MM.1S (cell line): Measurements from ENCODE around the gene RAPGEF3.

Source experiments
- DNase-seq: peaks from one replicate; pipeline ENCODE4 v3.0.0-alpha.2; 2015
- H2AFZ ChIP-seq: fragments of 300-600 bp; sonication (generic); 2 replicates; pipeline ENCODE4 v1.6.0; 2016; ENCODE audit warnings: antibody characterized with exemption, low read length
- H3F3A ChIP-seq: fragments of 300-600 bp; sonication (generic); 2 replicates; pipeline ENCODE4 v1.6.1; 2016; ENCODE audit warnings: mild to moderate bottlenecking, antibody characterized with exemption, low read length, moderate library complexity, mixed read lengths; ENCODE audit not compliant: insufficient read depth
- H3K27ac ChIP-seq: fragments of 300-600 bp; sonication (generic); 2 replicates; pipeline ENCODE4 v1.5.1; 2016; ENCODE audit warnings: mild to moderate bottlenecking, low read length
- H3K27me3 ChIP-seq: fragments of 300-600 bp; sonication (generic); replicated peaks from 2 replicates; pipeline ENCODE4 v1.6.0; 2016; ENCODE audit warnings: low read length; ENCODE audit not compliant: insufficient read depth
- H3K36me3 ChIP-seq: fragments of 300-600 bp; sonication (generic); replicated peaks from 2 replicates; pipeline ENCODE4 v1.6.1; 2016; ENCODE audit warnings: mild to moderate bottlenecking, low read length, mixed read lengths; ENCODE audit not compliant: insufficient read depth
- H3K4me1 ChIP-seq: fragments of 300-600 bp; sonication (generic); 2 replicates; pipeline ENCODE4 v1.6.1; 2016; ENCODE audit warnings: low read length, mixed read lengths
- H3K4me2 ChIP-seq: fragments of 300-600 bp; sonication (generic); 2 replicates; pipeline ENCODE4 v1.6.0; 2016; ENCODE audit warnings: low read depth, low read length
- H3K4me3 ChIP-seq: fragments of 300-600 bp; sonication (generic); 2 replicates; pipeline ENCODE4 v1.5.1; 2016; ENCODE audit warnings: low read length, mixed read lengths
- H3K79me2 ChIP-seq: fragments of 300-600 bp; sonication (generic); 2 replicates; pipeline ENCODE4 v1.6.1; 2016; ENCODE audit warnings: mixed run types, low read length, mixed read lengths
- H3K9ac ChIP-seq: fragments of 300-600 bp; sonication (generic); 2 replicates; pipeline ENCODE4 v1.6.1; 2016; ENCODE audit warnings: low read length, mixed read lengths
- H3K9me2 ChIP-seq: fragments of 300-600 bp; sonication (generic); replicated peaks from 2 replicates; pipeline ENCODE4 v1.6.1; 2016; ENCODE audit warnings: mild to moderate bottlenecking, low read length, mixed read lengths; ENCODE audit not compliant: insufficient read depth
- H3K9me3 ChIP-seq: fragments of 300-600 bp; sonication (generic); replicated peaks from 2 replicates; pipeline ENCODE4 v1.6.1; 2016; ENCODE audit warnings: mild to moderate bottlenecking, low read length, mixed read lengths; ENCODE audit not compliant: insufficient read depth
- H4K20me1 ChIP-seq: fragments of 300-600 bp; sonication (generic); 2 replicates; pipeline ENCODE4 v1.6.1; 2016; ENCODE audit warnings: mild to moderate bottlenecking, low read length, moderate library complexity, mixed read lengths; ENCODE audit not compliant: insufficient read depth
- EZH2 ChIP-seq: fragments of 300-600 bp; sonication (generic); optimal IDR thresholded peaks from 2 replicates; pipeline ENCODE3; 2017; ENCODE audit warnings: low read depth, mild to moderate bottlenecking, antibody characterized with exemption, low read length, mixed read lengths
- EZH2phosphoT487 ChIP-seq: fragments of 300-600 bp; sonication (generic); IDR thresholded peaks from 2 replicates; pipeline ENCODE4 v1.6.1; 2018; ENCODE audit warnings: antibody characterized with exemption, low read length
- TF ChIP-seq, protein P1 (sequence below): fragments of 300-600 bp; sonication (generic); IDR thresholded peaks from 2 replicates; pipeline ENCODE4 v1.5.1; 2016; ENCODE audit warnings: antibody characterized with exemption, low read length, mixed read lengths

RAPGEF3 gene

DNA sequence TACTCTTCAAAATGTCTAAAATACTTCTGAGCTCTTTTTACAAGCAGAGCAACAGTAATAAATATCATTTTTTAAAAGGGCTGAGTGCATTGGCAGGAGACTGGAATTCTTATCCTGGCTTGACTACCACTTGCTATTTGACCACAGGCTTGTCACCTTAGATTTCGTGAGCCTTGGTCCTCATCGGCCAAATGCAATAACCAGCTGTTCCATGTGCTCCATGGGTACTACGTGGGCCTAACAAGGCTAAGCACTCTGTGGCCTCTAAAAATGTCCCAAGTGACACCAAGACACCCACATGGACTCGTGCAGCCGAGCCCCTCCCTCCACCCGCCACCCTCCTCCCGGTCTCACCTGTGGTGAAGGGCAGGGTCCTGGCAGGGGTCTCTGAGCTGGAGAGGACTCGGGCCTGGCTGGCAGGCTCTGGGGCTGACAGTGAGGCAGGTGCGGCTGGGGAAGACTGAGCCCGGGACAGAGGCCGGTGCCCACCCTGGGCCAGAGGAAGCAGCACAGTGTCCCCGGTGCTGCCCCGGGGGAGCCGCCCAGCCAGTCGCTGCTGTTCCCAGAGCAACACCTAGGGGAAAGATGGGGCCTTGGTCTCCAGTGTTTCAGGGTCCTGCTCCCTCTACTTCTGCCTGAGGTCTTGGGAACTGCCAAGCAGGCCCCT is 34.5 kb upstream of the RAPGEF3 start:
- H3K4me3 ChIP-seq: no peak overlapping the region
- H3K4me2 ChIP-seq: no peak overlapping the region
- H3K9me2 ChIP-seq: no peaks in the 10 kb centered on the region
- H2AFZ ChIP-seq: no peak overlapping the region
- no peaks in the 10 kb centered on the region for H3K36me3 ChIP-seq
- no peak for DNase-seq
- H3K27ac ChIP-seq: no peak overlapping the region
- no peaks in the 10 kb centered on the region for H3K4me1 ChIP-seq
- no peaks in the 10 kb centered on the region for H3K9me3 ChIP-seq
- no peaks in the 10 kb centered on the region for H4K20me1 ChIP-seq
- TF ChIP-seq, protein P1, sequence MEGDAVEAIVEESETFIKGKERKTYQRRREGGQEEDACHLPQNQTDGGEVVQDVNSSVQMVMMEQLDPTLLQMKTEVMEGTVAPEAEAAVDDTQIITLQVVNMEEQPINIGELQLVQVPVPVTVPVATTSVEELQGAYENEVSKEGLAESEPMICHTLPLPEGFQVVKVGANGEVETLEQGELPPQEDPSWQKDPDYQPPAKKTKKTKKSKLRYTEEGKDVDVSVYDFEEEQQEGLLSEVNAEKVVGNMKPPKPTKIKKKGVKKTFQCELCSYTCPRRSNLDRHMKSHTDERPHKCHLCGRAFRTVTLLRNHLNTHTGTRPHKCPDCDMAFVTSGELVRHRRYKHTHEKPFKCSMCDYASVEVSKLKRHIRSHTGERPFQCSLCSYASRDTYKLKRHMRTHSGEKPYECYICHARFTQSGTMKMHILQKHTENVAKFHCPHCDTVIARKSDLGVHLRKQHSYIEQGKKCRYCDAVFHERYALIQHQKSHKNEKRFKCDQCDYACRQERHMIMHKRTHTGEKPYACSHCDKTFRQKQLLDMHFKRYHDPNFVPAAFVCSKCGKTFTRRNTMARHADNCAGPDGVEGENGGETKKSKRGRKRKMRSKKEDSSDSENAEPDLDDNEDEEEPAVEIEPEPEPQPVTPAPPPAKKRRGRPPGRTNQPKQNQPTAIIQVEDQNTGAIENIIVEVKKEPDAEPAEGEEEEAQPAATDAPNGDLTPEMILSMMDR: no peak
- no peak for TF ChIP-seq EZH2
- no peaks in the 10 kb centered on the region for H3K27me3 ChIP-seq
- H3F3A ChIP-seq: no peaks in the 10 kb centered on the region
- no peak overlapping the region for H3K9ac ChIP-seq
- H3K79me2 ChIP-seq: peaks cover 14% of the 10 kb centered on the region; the same call in 1 of the 2 replicates

DNA sequence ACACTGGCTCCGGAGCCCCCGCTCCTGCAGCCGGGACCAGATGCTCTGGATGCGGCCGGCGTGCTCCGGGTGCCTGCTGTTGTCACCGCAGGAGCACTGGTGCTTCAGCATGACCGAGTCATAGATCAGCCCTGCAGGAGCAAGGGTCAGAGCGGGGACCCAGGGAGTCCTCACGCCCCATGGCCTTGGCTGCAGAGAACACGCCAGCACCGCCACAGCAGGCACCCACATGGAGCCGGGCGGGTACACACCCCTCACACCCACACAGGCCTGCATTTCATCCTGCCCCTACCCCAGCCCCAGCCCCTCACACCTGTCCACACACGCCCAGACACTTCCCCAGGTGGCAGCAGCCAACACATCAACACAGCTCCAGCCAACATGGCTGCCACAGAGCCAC is 33.2 kb upstream of the RAPGEF3 start:
- Histone ChIP-seq H3F3A (no peaks in the 10 kb centered on the region), H3K9me3 (no peaks in the 10 kb centered on the region), H3K4me3 (no peak overlapping the region), H3K36me3 (no peaks in the 10 kb centered on the region), H3K27me3 (no peaks in the 10 kb centered on the region), H3K4me2 (no peak overlapping the region), H4K20me1 (no peaks in the 10 kb centered on the region), H3K4me1 (no peaks in the 10 kb centered on the region), H2AFZ (no peak overlapping the region), H3K27ac (no peak overlapping the region), H3K79me2 (peaks cover 14% of the 10 kb centered on the region; the same call in 1 of the 2 replicates), H3K9me2 (no peaks in the 10 kb centered on the region), H3K9ac (no peak overlapping the region)
- TF ChIP-seq EZH2 (no peak), EZH2phosphoT487 (no peak)
- TF ChIP-seq, protein P1: no peak
- no peak for DNase-seq

DNA sequence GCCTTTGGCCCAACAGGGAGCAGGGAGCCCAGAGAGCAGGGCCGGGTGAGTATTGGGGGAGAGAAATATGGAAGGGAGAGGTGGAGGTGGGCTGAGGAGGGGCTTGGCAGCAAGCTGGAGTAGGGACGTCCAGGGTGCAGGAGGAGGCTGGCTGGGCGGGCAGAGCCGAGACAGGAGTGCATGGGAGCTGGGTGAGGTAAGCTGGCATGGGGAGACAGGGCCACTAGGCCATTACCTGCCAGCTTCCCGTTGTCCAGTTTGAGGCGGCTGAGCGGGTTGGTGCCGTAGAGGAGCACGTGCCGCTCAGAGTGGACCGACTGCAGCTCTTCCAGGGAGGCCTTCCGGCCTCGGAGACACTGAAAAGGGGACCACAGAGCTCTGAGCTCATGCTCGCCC is 32.7 kb upstream of the RAPGEF3 start:
- Histone ChIP-seq H3K4me2 (no peak overlapping the region), H3F3A (no peaks in the 10 kb centered on the region), H3K4me1 (no peaks in the 10 kb centered on the region), H3K9me2 (no peaks in the 10 kb centered on the region), H3K36me3 (no peaks in the 10 kb centered on the region), H3K79me2 (0 out of 2 replicates have a peak, but pooled peaks cover 11% of the 10 kb centered on the region), H3K9ac (no peak overlapping the region), H2AFZ (no peak overlapping the region), H3K27me3 (no peaks in the 10 kb centered on the region), H3K27ac (no peak overlapping the region), H4K20me1 (no peaks in the 10 kb centered on the region), H3K9me3 (no peaks in the 10 kb centered on the region), H3K4me3 (no peak overlapping the region)
- TF ChIP-seq, protein P1: no peak
- TF ChIP-seq EZH2 (no peak), EZH2phosphoT487 (no peak)
- no peak for DNase-seq
